H9 (cell line): ENCODE results near the gene CEP164. TPM values are rescaled to one million over a fixed set of nuclear protein-coding genes. Genes with fewer than 3 reads are reported as not detected.

Experiments used
- DNase-seq: peaks from one replicate; pipeline ENCODE4 v3.0.0-alpha.2; 2017
- H2AFZ ChIP-seq: one replicate; pipeline ENCODE4 v1.6.1; 2013; ENCODE audit warnings: mild to moderate bottlenecking, low read length, control low read depth, moderate library complexity
- H2AK5ac ChIP-seq: 2 replicates; pipeline ENCODE4 v1.6.1; 2013; ENCODE audit warnings: low read length, control low read depth, mixed read lengths; ENCODE audit not compliant: insufficient read length
- H2BK120ac ChIP-seq: one replicate; pipeline ENCODE4 v1.6.1; 2013; ENCODE audit warnings: low read depth, mild to moderate bottlenecking, low read length, control low read depth, inconsistent platforms; ENCODE audit not compliant: poor library complexity, severe bottlenecking
- H2BK12ac ChIP-seq: 2 replicates; pipeline ENCODE4 v1.6.1; 2013; ENCODE audit warnings: low read length, control low read depth, mixed read lengths, low read depth; ENCODE audit not compliant: insufficient read length
- H2BK15ac ChIP-seq: 2 replicates; pipeline ENCODE4 v1.6.1; 2013; ENCODE audit warnings: low read depth, low read length, control low read depth
- H2BK20ac ChIP-seq: one replicate; pipeline ENCODE4 v1.6.1; 2013; ENCODE audit warnings: low read depth, mild to moderate bottlenecking, low read length, control low read depth, inconsistent platforms; ENCODE audit not compliant: poor library complexity, severe bottlenecking
- H2BK5ac ChIP-seq: 2 replicates; pipeline ENCODE4 v1.6.1; 2013; ENCODE audit warnings: low read length, control low read depth, mixed read lengths; ENCODE audit not compliant: insufficient read length
- H3K14ac ChIP-seq: 2 replicates; pipeline ENCODE4 v1.6.1; 2013; ENCODE audit warnings: low read length, control low read depth; ENCODE audit not compliant: insufficient read depth
- H3K18ac ChIP-seq: 2 replicates; pipeline ENCODE4 v1.6.1; 2013; ENCODE audit warnings: low read depth, mild to moderate bottlenecking, mixed read lengths, low read length, control low read depth; ENCODE audit not compliant: insufficient read length
- H3K23ac ChIP-seq: 2 replicates; pipeline ENCODE4 v1.6.1; 2013; ENCODE audit warnings: low read length, control low read depth, mixed read lengths, low read depth; ENCODE audit not compliant: insufficient read length
- H3K23me2 ChIP-seq: 2 replicates; pipeline ENCODE4 v1.6.1; 2013; ENCODE audit warnings: low read depth, mild to moderate bottlenecking, mixed read lengths, low read length, control low read depth; ENCODE audit not compliant: insufficient read length, poor library complexity, severe bottlenecking
- H3K27ac ChIP-seq: 2 replicates; pipeline ENCODE4 v1.5.1; 2013; ENCODE audit warnings: low read length, control low read depth, mixed read lengths, low read depth; ENCODE audit not compliant: insufficient read length
- H3K27me3 ChIP-seq: 2 replicates; pipeline ENCODE4 v1.6.1; 2013; ENCODE audit warnings: low read length, control low read depth, inconsistent platforms; ENCODE audit not compliant: insufficient read depth
- H3K4ac ChIP-seq: 2 replicates; pipeline ENCODE4 v1.6.1; 2013; ENCODE audit warnings: low read depth, mild to moderate bottlenecking, control low read depth, inconsistent platforms, low read length, moderate library complexity
- H3K4me1 ChIP-seq: 2 replicates; pipeline ENCODE4 v1.6.1; 2013; ENCODE audit warnings: low read length, control low read depth, inconsistent platforms; ENCODE audit not compliant: insufficient read depth
- H3K4me2 ChIP-seq: 2 replicates; pipeline ENCODE4 v1.6.1; 2013; ENCODE audit warnings: low read length, control low read depth, mixed read lengths; ENCODE audit not compliant: insufficient read length, insufficient read depth
- H3K56ac ChIP-seq: 2 replicates; pipeline ENCODE4 v1.6.1; 2013; ENCODE audit warnings: low read depth, mild to moderate bottlenecking, mixed read lengths, low read length, control low read depth; ENCODE audit not compliant: insufficient read length
- H3K79me1 ChIP-seq: 2 replicates; pipeline ENCODE4 v1.6.1; 2013; ENCODE audit warnings: low read depth, mild to moderate bottlenecking, moderate library complexity, low read length, control low read depth, inconsistent platforms; ENCODE audit not compliant: insufficient read depth, poor library complexity, severe bottlenecking
- H3K79me2 ChIP-seq: 2 replicates; pipeline ENCODE4 v1.6.1; 2013; ENCODE audit warnings: low read length, control low read depth, inconsistent platforms; ENCODE audit not compliant: insufficient read depth
- H3K9ac ChIP-seq: 2 replicates; pipeline ENCODE4 v1.6.1; 2013; ENCODE audit warnings: low read length, control low read depth, mixed read lengths; ENCODE audit not compliant: insufficient read length; ENCODE audit errors: extremely low read depth
- H3K9me3 ChIP-seq: one replicate; pipeline ENCODE4 v1.6.1; 2013; ENCODE audit warnings: low read depth, low read length, inconsistent platforms; ENCODE audit not compliant: control insufficient read depth
- H3T11ph ChIP-seq: one replicate; pipeline ENCODE4 v1.6.1; 2013; ENCODE audit warnings: mild to moderate bottlenecking, low read length, control low read depth, inconsistent platforms
- H4K20me1 ChIP-seq: one replicate; pipeline ENCODE4 v1.6.1; 2013; ENCODE audit not compliant: control insufficient read depth, insufficient read length, insufficient read depth
- H4K5ac ChIP-seq: 2 replicates; pipeline ENCODE4 v1.6.1; 2013; ENCODE audit warnings: low read depth, mild to moderate bottlenecking, mixed read lengths, low read length, control low read depth; ENCODE audit not compliant: insufficient read length
- H4K8ac ChIP-seq: replicated peaks from 2 replicates; pipeline ENCODE4 v1.6.1; 2013; ENCODE audit warnings: low read length, control low read depth, mixed read lengths, low read depth; ENCODE audit not compliant: insufficient read length
- H4K91ac ChIP-seq: 2 replicates; pipeline ENCODE4 v1.6.1; 2013; ENCODE audit warnings: low read depth, mild to moderate bottlenecking, moderate library complexity, mixed read lengths, low read length, control low read depth; ENCODE audit not compliant: insufficient read length
- H3K27ac Mint-ChIP-seq, 3 experiments: 2 replicates in 2 of 3; 3 replicates in 1 of 3; pipeline ENCODE4 v1.8.0; 2020 to 2021; ENCODE audit warnings: mixed read lengths in 3 of 3, mild to moderate bottlenecking in 1 of 3, moderate library complexity in 1 of 3
- H3K27me3 Mint-ChIP-seq: 2 replicates; pipeline ENCODE4 v1.8.0; 2021; ENCODE audit warnings: low read depth, mild to moderate bottlenecking, moderate library complexity, mixed read lengths
- H3K36me3 Mint-ChIP-seq, 3 experiments: 2 replicates in 2 of 3; 3 replicates in 1 of 3; pipeline ENCODE4 v1.8.0; 2020 to 2021; ENCODE audit warnings: low read depth in 3 of 3, mixed read lengths in 3 of 3; ENCODE audit not compliant: insufficient read depth in 1 of 3
- H3K4me1 Mint-ChIP-seq, 2 experiments: 2 replicates each; pipeline ENCODE4 v1.8.0; 2020; ENCODE audit warnings: mixed read lengths in 2 of 2
- H3K4me3 Mint-ChIP-seq, 2 experiments: 2 replicates in 1 of 2; 3 replicates in 1 of 2; pipeline ENCODE4 v1.8.0; 2020 to 2021; ENCODE audit warnings: mild to moderate bottlenecking in 2 of 2, mixed read lengths in 2 of 2, moderate library complexity in 1 of 2
- H3K9me3 Mint-ChIP-seq, 2 experiments: 2 replicates in 1 of 2; 3 replicates in 1 of 2; pipeline ENCODE4 v1.8.0; 2020; ENCODE audit warnings: mild to moderate bottlenecking in 2 of 2, mixed read lengths in 2 of 2, moderate library complexity in 1 of 2
- WGBS: extraction: QIAGEN DNeasy Blood & Tissue Kit; methylation state at CpG from one replicate; pipeline ENCODE4 v1.1.7; 2013; ENCODE audit warnings: missing lambda C conversion rate, low lambda C conversion rate, mixed read lengths; ENCODE audit not compliant: insufficient read length; ENCODE audit errors: extremely low coverage; 5-methylcytosine and 5-hydroxymethylcytosine counted together
- total RNA-seq: library from RNA; stranded (reverse); gene quantifications from 2 replicates; pipeline ENCODE4 v1.2.1, GENCODE V29; 2021
- TF ChIP-seq, protein P1 (sequence below): fragments of 200-600 bp; sonication (generic); conservative IDR thresholded peaks from 3 replicates; pipeline ENCODE4 v1.8.0; 2021; ENCODE audit warnings: antibody characterized with exemption, mild to moderate bottlenecking

Gene CEP164
- total RNA-seq, 1 experiment from 2014 or later: 24.9 TPM

DNA sequence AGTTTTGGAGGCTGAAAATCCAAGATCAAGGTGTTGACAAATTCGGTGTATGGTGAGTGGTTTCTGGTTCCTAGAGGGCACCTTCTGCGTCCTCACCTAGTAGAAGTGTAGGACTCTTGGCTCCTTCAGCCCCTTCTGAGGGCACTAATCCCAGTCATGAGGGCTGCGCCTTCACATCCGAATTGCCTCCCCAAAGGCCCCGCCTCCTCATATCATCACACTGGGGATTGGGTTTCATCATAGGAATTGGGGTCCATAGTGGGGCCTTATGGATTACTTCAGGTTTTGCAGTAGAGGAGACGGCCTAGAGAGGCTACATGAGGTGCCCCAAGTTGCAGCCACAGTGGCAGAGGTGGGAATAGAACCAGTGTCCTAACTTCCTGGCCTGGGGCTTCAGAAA, 87.1 kb downstream of the CEP164 start:
- H3K9me3 Mint-ChIP-seq: no peaks in the 10 kb centered on the region
- WGBS: no CpG with 5 or more reads among the region's 6 CpGs
- no peak overlapping the region for H2AFZ ChIP-seq
- H3K4me1 ChIP-seq: no peaks in the 10 kb centered on the region; the same call in 1 of the 2 replicates
- H3K4me3 Mint-ChIP-seq: no peak overlapping the region
- no peak overlapping the region for H3K23ac ChIP-seq
- H2BK5ac ChIP-seq: no peak overlapping the region
- no peak overlapping the region for H4K91ac ChIP-seq
- no peaks in the 10 kb centered on the region for H3K79me2 ChIP-seq
- no peaks in the 10 kb centered on the region for H3K9me3 ChIP-seq
- TF ChIP-seq, protein P1, sequence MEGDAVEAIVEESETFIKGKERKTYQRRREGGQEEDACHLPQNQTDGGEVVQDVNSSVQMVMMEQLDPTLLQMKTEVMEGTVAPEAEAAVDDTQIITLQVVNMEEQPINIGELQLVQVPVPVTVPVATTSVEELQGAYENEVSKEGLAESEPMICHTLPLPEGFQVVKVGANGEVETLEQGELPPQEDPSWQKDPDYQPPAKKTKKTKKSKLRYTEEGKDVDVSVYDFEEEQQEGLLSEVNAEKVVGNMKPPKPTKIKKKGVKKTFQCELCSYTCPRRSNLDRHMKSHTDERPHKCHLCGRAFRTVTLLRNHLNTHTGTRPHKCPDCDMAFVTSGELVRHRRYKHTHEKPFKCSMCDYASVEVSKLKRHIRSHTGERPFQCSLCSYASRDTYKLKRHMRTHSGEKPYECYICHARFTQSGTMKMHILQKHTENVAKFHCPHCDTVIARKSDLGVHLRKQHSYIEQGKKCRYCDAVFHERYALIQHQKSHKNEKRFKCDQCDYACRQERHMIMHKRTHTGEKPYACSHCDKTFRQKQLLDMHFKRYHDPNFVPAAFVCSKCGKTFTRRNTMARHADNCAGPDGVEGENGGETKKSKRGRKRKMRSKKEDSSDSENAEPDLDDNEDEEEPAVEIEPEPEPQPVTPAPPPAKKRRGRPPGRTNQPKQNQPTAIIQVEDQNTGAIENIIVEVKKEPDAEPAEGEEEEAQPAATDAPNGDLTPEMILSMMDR: no peak
- no peak overlapping the region for H2BK15ac ChIP-seq
- H3K9ac ChIP-seq: no peak overlapping the region
- no peaks in the 10 kb centered on the region for H3K23me2 ChIP-seq
- H3K36me3 Mint-ChIP-seq: peaks cover 3 to 4% (median 3%) of the 10 kb centered on the region in 3 experiments; a peak in 6 of 7 replicates
- DNase-seq: no peak
- H4K8ac ChIP-seq: no peak overlapping the region
- H3T11ph ChIP-seq: no peak overlapping the region
- H2BK20ac ChIP-seq: no peak overlapping the region
- no peak overlapping the region for H3K27ac ChIP-seq
- H2AK5ac ChIP-seq: no peak overlapping the region
- H3K4ac ChIP-seq: no peak overlapping the region
- H3K4me2 ChIP-seq: no peak overlapping the region
- no peak overlapping the region for H3K27ac Mint-ChIP-seq
- no peak overlapping the region for H3K56ac ChIP-seq
- no peaks in the 10 kb centered on the region for H4K20me1 ChIP-seq
- H3K79me1 ChIP-seq: no peaks in the 10 kb centered on the region
- no peak overlapping the region for H2BK120ac ChIP-seq
- H3K27me3 ChIP-seq: no peaks in the 10 kb centered on the region
- no peak overlapping the region for H2BK12ac ChIP-seq
- H3K18ac ChIP-seq: no peak overlapping the region
- H4K5ac ChIP-seq: no peak overlapping the region
- no peak overlapping the region for H3K14ac ChIP-seq
- H3K4me1 Mint-ChIP-seq: peaks cover 17 to 20% of the 10 kb centered on the region in 2 experiments
- H3K27me3 Mint-ChIP-seq: peaks cover 4% of the 10 kb centered on the region
